Mesenchymal stem cell (in vitro differentiated cells and primary cell): ENCODE results near the gene COPZ2.

Experiments
- DNase-seq: peaks from one replicate; pipeline ENCODE4 v3.0.0-alpha.2; 2013
- H2AFZ ChIP-seq: one replicate; pipeline ENCODE4 v1.6.1; 2013; ENCODE audit warnings: low read depth, mild to moderate bottlenecking, control low read depth, inconsistent platforms, low read length, moderate library complexity
- H2AK5ac ChIP-seq: 2 replicates; pipeline ENCODE4 v1.6.1; 2013; ENCODE audit warnings: low read length, moderate library complexity, mild to moderate bottlenecking, inconsistent platforms; ENCODE audit not compliant: severe bottlenecking
- H2BK120ac ChIP-seq: one replicate; pipeline ENCODE4 v1.6.1; 2013; ENCODE audit warnings: low read depth, mild to moderate bottlenecking, inconsistent platforms, low read length, moderate library complexity
- H2BK12ac ChIP-seq, 2 experiments: one replicate each; pipeline ENCODE4 v1.6.1; 2013; ENCODE audit warnings: inconsistent platforms in 2 of 2, low read length in 2 of 2, mild to moderate bottlenecking in 2 of 2, moderate library complexity in 2 of 2, control low read depth in 1 of 2
- H2BK15ac ChIP-seq: one replicate; pipeline ENCODE4 v1.6.1; 2013; ENCODE audit warnings: mild to moderate bottlenecking, low read depth, inconsistent platforms; ENCODE audit not compliant: poor library complexity, severe bottlenecking
- H2BK5ac ChIP-seq: 2 replicates; pipeline ENCODE4 v1.6.1; 2013; ENCODE audit warnings: low read depth, mild to moderate bottlenecking, low read length, control low read depth, inconsistent platforms; ENCODE audit not compliant: poor library complexity, severe bottlenecking
- H3K14ac ChIP-seq, 2 experiments: one replicate each; pipeline ENCODE4 v1.6.1; 2013; ENCODE audit warnings: inconsistent platforms in 2 of 2, low read length in 2 of 2, control low read depth in 1 of 2, mild to moderate bottlenecking in 1 of 2, moderate library complexity in 1 of 2
- H3K18ac ChIP-seq, 2 experiments: one replicate each; pipeline ENCODE4 v1.6.1; 2013; ENCODE audit warnings: inconsistent platforms in 2 of 2, low read length in 2 of 2, control low read depth in 1 of 2, low read depth in 1 of 2, mild to moderate bottlenecking in 1 of 2
- H3K23ac ChIP-seq, 2 experiments: one replicate each; pipeline ENCODE4 v1.6.1; 2013; ENCODE audit warnings: inconsistent platforms in 2 of 2, low read length in 2 of 2, mild to moderate bottlenecking in 2 of 2, moderate library complexity in 2 of 2, control low read depth in 1 of 2
- H3K27ac ChIP-seq: 2 replicates; pipeline ENCODE4 v1.5.1; 2013; ENCODE audit warnings: mild to moderate bottlenecking, moderate library complexity, low read length, control low read depth, inconsistent platforms; ENCODE audit not compliant: poor library complexity, severe bottlenecking
- H3K27me3 ChIP-seq, 2 experiments: 2 replicates each; pipeline versions ENCODE4 v1.6.1 to v1.7.0; 2013; ENCODE audit warnings: low read length in 2 of 2, mild to moderate bottlenecking in 2 of 2, moderate library complexity in 2 of 2, control low read depth in 1 of 2, inconsistent platforms in 1 of 2; ENCODE audit not compliant: control insufficient read depth in 1 of 2, insufficient read depth in 1 of 2
- H3K36me3 ChIP-seq, 2 experiments: 2 replicates each; pipeline versions ENCODE4 v1.6.1 to v1.7.0; 2013; ENCODE audit warnings: low read length in 2 of 2, control low read depth in 1 of 2, inconsistent platforms in 1 of 2, low read depth in 1 of 2, mild to moderate bottlenecking in 1 of 2; ENCODE audit not compliant: insufficient read depth in 2 of 2, control insufficient read depth in 1 of 2
- H3K4ac ChIP-seq, 2 experiments: one replicate each; pipeline ENCODE4 v1.6.1; 2013; ENCODE audit warnings: inconsistent platforms in 2 of 2, low read length in 2 of 2, mild to moderate bottlenecking in 2 of 2, moderate library complexity in 2 of 2, control low read depth in 1 of 2, low read depth in 1 of 2
- H3K4me1 ChIP-seq: 2 replicates; pipeline ENCODE4 v1.6.1; 2013; ENCODE audit warnings: low read depth, low read length, control low read depth; ENCODE audit not compliant: control insufficient read depth, insufficient read depth
- H3K4me2 ChIP-seq: 2 replicates; pipeline ENCODE4 v1.6.1; 2013; ENCODE audit warnings: low read length, mild to moderate bottlenecking, inconsistent platforms; ENCODE audit not compliant: poor library complexity, severe bottlenecking
- H3K4me3 ChIP-seq, 2 experiments: 2 replicates each; pipeline versions ENCODE4 v1.5.1 to v1.7.0; 2013; ENCODE audit warnings: low read length in 2 of 2, mild to moderate bottlenecking in 2 of 2, control low read depth in 1 of 2, low read depth in 1 of 2; ENCODE audit not compliant: insufficient read depth in 1 of 2
- H3K79me1 ChIP-seq: replicated peaks from 2 replicates; pipeline ENCODE4 v1.6.1; 2013; ENCODE audit warnings: mild to moderate bottlenecking, control low read depth, low read length, inconsistent platforms; ENCODE audit not compliant: poor library complexity, severe bottlenecking
- H3K9ac ChIP-seq: 2 replicates; pipeline ENCODE4 v1.7.0; 2013; ENCODE audit warnings: mild to moderate bottlenecking, low read length, moderate library complexity
- H3K9me3 ChIP-seq: 2 replicates; pipeline ENCODE4 v1.7.0; 2013; ENCODE audit warnings: mild to moderate bottlenecking, low read length; ENCODE audit not compliant: control insufficient read depth
- H4K8ac ChIP-seq: one replicate; pipeline ENCODE4 v1.6.1; 2013; ENCODE audit warnings: inconsistent platforms, mild to moderate bottlenecking, low read length, moderate library complexity
- H4K91ac ChIP-seq: one replicate; pipeline ENCODE4 v1.6.1; 2013; ENCODE audit warnings: mild to moderate bottlenecking, low read length, inconsistent platforms
- WGBS: methylation state at CpG from one replicate; pipeline ENCODE4 v1.1.7; 2013; ENCODE audit warnings: mixed read lengths; 5-methylcytosine and 5-hydroxymethylcytosine counted together

The COPZ2 gene

DNA sequence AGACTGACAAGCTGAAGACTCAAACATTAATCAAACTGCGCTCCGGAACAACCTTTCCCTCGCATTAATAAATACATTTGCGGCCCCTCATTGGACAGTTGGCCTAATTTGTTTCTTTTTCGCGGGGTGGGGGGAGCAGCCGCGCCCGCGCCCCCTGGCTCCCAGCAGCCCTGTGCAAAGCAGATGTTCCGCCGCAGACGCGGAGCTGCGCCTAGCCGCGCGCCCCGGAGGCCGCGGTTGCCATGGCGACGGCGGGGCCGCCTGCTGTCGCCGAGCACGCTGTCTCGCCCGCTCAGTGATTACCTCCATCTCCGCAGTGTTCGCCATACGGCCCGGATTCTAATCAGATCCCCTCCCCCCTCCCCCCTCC lies 25.5 kb downstream of the COPZ2 start:
- H4K91ac ChIP-seq = no peak overlapping the region
- no peak overlapping the region for H3K14ac ChIP-seq
- H3K9ac ChIP-seq = peak overlapping the region; percentile 67
- H3K23ac ChIP-seq = no peak overlapping the region
- H4K8ac ChIP-seq = peak overlapping the region; percentile 98
- H2BK5ac ChIP-seq = no peak overlapping the region
- no peak overlapping the region for H2BK15ac ChIP-seq
- H3K4ac ChIP-seq = no peak overlapping the region
- H3K36me3 ChIP-seq = no peaks in the 10 kb centered on the region
- peak overlapping the region; percentile 46 for H3K4me2 ChIP-seq
- H3K4me1 ChIP-seq = peaks cover 7% of the 10 kb centered on the region
- H3K4me3 ChIP-seq = peak overlapping the region; percentile 57 to 71
- under 1% methylated on average over 30 of the region's 34 CpGs for WGBS
- H3K27ac ChIP-seq = no peak overlapping the region
- H2BK12ac ChIP-seq = no peak overlapping the region
- peaks cover 8 to 29% of the 10 kb centered on the region in 2 experiments for H3K27me3 ChIP-seq
- no peaks in the 10 kb centered on the region for H3K9me3 ChIP-seq
- H3K18ac ChIP-seq = peak overlapping the region; percentile 28 to 46
- no peaks in the 10 kb centered on the region for H3K79me1 ChIP-seq
- H2BK120ac ChIP-seq = no peak overlapping the region
- H2AK5ac ChIP-seq = no peak overlapping the region
- DNase-seq = no peak
- H2AFZ ChIP-seq = no peak overlapping the region

DNA sequence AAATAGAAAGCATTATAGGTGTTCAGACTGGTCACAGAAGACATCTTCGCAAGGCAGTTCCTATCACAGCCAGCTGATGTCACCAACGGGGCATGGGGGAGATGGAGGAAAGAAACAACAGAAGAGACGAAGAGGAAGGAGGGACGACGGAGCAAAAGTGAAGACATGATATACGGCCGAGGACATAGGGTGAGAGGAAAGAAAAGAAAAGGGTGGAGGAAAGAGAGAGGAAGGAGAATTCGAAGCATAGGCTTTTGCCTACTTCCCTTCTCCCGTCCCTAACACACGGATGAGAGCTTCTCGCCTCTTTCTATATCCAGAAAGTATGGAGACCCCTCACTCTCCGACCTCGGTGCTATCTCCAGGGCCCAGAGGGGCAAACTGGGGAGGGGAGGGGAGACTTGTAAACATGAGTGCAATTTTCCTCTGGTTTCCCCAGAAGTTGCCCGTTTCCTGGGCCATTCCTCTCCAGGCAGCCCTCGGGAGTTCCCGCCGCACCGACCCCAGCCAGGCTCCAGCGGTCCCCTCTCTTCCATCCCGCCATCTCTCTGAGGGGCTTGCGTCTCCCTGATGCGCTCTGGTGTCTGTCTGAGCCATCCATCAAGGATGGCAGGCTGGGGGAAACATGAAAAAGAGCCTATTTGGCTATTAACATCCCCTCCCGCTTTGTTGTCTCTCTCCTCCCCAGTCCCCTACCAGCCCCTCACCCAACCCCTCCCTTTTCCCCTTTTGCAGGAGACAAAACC lies 26.0 kb downstream of the COPZ2 start:
- 1% methylated on average over 19 of the region's 23 CpGs for WGBS
- Histone ChIP-seq H3K18ac (peak overlapping the region; percentile 46 to 73), H2BK120ac (peak overlapping the region; percentile 35), H3K14ac (no peak overlapping the region), H3K23ac (no peak overlapping the region), H2BK15ac (peak overlapping the region; percentile 90), H3K4me2 (peak overlapping the region; percentile 46), H4K91ac (peak overlapping the region; percentile 43), H2AFZ (peak overlapping the region; percentile 67), H3K4me1 (peaks cover 7% of the 10 kb centered on the region), H3K4ac (no peak overlapping the region), H2AK5ac (no peak overlapping the region), H3K9ac (peak overlapping the region; percentile 67), H3K27ac (no peak overlapping the region), H2BK5ac (no peak overlapping the region), H3K79me1 (no peaks in the 10 kb centered on the region), H2BK12ac (peak overlapping the region in 1 of 2 experiments; percentile 25), H3K36me3 (no peaks in the 10 kb centered on the region), H3K4me3 (peak overlapping the region in 1 of 2 experiments; percentile 71), H3K9me3 (no peaks in the 10 kb centered on the region), H4K8ac (peak overlapping the region; percentile 98), H3K27me3 (peaks cover 8 to 29% of the 10 kb centered on the region in 2 experiments)
- DNase-seq = peak; percentile 78

DNA sequence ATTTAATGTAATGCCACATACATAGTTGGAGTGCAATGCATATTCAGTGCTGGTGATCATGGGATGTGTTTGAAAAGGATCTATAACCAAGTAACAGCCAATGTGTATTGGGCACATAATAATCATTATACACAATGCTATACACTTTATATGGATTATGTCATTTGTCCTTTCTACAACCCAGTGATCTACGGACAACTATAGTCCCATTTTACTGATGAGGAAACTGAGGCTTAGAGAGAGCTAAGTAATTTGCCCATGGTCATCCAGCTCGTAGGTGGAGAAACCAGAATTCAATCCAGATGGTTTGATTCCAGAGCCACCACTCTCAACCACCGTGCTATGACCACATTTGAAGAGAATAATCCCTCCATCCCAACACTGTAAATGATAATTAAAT lies 27.4 kb downstream of the COPZ2 start:
- Histone ChIP-seq H2BK120ac (no peak overlapping the region), H3K4me3 (no peak overlapping the region), H2BK15ac (no peak overlapping the region), H3K23ac (no peak overlapping the region), H4K8ac (no peak overlapping the region), H3K4me2 (no peak overlapping the region), H3K27ac (no peak overlapping the region), H3K18ac (no peak overlapping the region), H2BK5ac (no peak overlapping the region), H3K4me1 (peaks cover 13% of the 10 kb centered on the region), H3K14ac (no peak overlapping the region), H3K79me1 (no peaks in the 10 kb centered on the region), H2BK12ac (no peak overlapping the region), H4K91ac (no peak overlapping the region), H3K9ac (no peak overlapping the region), H3K36me3 (no peaks in the 10 kb centered on the region), H3K9me3 (no peaks in the 10 kb centered on the region), H2AK5ac (no peak overlapping the region), H2AFZ (no peak overlapping the region), H3K27me3 (peaks cover 8 to 29% of the 10 kb centered on the region in 2 experiments), H3K4ac (no peak overlapping the region)
- 100% methylated on average over 2 of the region's 3 CpGs for whole genome bisulfite sequencing
- DNase-seq = no peak

DNA sequence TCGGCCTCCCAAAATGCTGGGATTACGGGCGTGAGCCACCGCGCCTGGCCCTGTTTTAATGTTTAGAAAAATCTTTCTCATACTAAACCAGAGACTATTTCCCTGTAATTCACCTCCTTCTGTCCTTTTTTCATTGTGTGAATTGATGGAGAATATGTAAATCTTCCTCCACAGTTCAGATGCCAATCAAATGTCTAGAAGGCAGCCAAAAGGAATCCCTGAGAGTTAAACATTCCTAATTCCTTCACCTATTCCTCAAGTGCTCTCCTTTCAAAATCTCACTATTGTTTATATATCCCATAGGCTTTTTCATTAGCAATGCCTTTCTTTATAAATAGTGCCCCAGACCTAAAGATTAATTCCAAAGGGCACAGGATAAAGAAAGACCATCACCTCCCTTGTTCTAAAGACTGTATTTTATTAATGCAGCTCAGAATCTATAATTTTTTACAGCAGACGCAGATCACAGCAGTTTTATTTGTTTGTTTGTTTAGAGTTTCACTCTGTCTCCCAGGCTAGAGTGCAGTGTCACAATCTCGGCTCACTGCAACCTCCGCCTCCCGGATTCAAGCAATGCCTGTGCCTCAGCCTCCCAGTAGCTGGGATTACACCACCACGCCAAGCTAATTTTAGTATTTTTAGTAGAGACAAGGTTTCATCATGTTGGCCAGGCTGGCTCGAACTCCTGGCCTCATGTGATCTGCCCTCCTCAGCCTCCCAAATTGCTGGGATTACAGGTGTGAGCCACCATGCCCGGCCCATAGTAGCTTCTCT lies 30.5 kb downstream of the COPZ2 start:
- H3K36me3 ChIP-seq = no peaks in the 10 kb centered on the region
- peaks cover 23% of the 10 kb centered on the region for H3K4me1 ChIP-seq
- H2BK5ac ChIP-seq = no peak overlapping the region
- peak overlapping the region in 1 of 2 experiments; percentile 25 for H2BK12ac ChIP-seq
- no peak overlapping the region for H4K91ac ChIP-seq
- H2BK120ac ChIP-seq = no peak overlapping the region
- H3K79me1 ChIP-seq = no peaks in the 10 kb centered on the region
- peaks cover 0 to 4% of the 10 kb centered on the region in 2 experiments for H3K27me3 ChIP-seq
- no peak overlapping the region for H4K8ac ChIP-seq
- no peak for DNase-seq
- H3K18ac ChIP-seq = no peak overlapping the region
- WGBS = 90% methylated on average over 9 of the region's 12 CpGs
- no peak overlapping the region for H2AK5ac ChIP-seq
- no peak overlapping the region for H3K23ac ChIP-seq
- H3K9ac ChIP-seq = no peak overlapping the region
- H2AFZ ChIP-seq = no peak overlapping the region
- no peak overlapping the region for H3K27ac ChIP-seq
- H3K4me3 ChIP-seq = no peak overlapping the region
- no peaks in the 10 kb centered on the region for H3K9me3 ChIP-seq
- no peak overlapping the region for H2BK15ac ChIP-seq
- no peak overlapping the region for H3K4me2 ChIP-seq
- no peak overlapping the region for H3K14ac ChIP-seq
- H3K4ac ChIP-seq = no peak overlapping the region
